Renal cortical epithelial cell (primary cell): Measurements from ENCODE around the gene SPOCK3. TPM values are rescaled to one million over a fixed set of nuclear protein-coding genes. Genes with fewer than 3 reads are reported as not detected.
"Not testable (repeated sequence)": the region's sequence is repeated elsewhere in the genome, so short reads cannot be mapped to it uniquely, and the experiment has no call there.

Source experiments
- DNase-seq: peaks from one replicate; pipeline ENCODE4 v3.0.0-alpha.2; 2011; ENCODE audit warnings: low read depth
- total RNA-seq: library from RNA; depleted of rRNA; stranded (reverse); fragments of >200 nt; gene quantifications from 2 replicates; pipeline ENCODE4 v1.2.3, GENCODE V29; 2014

SPOCK3 gene
- total RNA-seq, 1 donor from 2014 or later, result not detected

DNA sequence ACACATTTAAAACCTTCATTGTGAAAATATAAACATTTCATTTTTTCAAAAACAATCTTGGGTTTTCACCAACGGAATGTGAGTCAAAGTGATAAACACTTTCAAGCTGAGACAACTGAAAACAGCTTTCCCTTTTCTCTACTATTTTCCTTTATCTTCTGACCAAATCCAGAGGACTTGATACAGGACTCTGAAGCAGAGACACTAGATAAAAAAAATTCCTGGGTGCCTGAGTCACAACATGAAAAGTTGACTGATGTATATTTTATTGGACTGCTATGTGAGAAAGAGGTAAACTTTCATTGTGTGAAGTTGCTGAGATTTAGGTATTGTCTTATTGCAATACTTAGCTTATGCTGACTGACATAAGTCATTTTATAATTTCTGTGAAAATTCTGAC lies 411.2 kb downstream of the SPOCK3 start:
- DNase-seq, result no peak

DNA sequence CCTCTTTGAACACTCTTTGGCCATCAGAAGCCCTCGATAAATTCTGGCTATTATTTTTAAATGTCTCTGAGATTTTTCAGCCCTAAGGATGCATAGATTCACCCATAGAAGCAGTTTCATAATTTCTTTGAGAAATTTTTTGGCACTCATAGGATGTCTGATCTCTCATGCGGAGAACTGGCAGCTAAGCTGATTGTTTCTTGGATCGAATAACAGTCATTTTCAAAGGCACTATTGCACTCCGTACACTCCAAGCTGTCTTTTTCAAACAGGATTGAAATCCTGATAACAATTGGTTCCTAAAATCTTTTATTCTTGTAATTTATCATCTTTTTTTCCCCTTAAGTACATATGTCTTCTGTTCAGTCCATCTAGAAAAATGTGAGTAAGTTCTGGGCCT lies 411.9 kb downstream of the SPOCK3 start:
- no peak for DNase-seq

DNA sequence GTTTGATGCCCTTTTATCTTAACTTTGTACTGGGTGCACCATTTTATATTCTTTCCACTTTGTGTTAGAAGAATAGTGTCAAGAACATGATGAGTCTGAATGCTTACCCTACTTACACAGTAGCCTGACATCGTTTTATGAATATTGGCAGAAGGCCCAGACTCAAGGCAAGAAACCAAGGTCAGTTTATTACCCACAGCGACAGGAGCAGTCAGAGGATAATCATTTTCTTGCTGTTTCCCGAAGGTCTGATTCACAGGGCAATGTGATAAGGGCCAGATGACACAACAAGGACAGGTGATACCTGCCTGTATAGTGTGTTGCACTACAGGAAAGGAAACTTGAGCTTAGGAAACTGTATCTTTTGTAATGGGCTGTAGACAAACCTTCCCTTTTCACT lies 417.4 kb downstream of the SPOCK3 start:
- DNase-seq, result peak; percentile 29

DNA sequence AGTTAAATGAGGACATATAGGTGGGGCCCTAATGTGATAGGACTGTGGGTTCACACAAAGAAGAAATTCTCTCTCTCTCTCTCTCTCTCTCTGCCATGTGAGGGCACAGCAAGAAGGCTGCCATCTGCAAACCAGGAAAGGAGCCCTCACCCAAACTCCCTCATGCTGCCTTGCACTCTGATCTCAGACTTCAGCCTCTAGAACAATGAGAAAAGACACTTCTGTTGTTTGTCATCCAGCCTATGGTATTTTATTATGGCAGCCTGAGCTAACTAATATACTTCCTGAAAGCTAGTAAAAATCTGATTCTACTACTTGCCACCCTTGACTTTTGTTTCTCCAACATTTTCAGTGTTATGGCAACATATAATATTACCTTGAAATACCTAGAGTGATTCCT lies 425.9 kb downstream of the SPOCK3 start:
- no peak for DNase-seq

DNA sequence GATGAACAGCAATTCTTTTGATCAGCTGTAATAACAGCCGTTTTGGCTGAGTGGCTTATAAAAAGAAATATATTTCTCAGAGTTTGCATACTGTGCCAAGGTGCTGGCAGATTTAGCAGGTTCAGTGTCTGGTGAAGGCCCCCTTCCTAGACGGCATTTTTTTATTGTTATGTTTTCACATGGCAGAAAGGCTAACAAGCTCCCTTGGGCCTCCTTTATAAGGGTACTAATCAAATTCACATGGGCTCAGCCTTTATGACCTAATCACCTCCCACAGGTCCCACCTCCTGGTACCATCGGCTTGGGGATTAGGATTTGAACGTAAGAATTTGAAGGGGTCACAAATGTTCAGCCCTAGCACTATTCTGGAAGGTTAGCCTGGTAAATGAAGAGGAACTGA lies 431.9 kb downstream of the SPOCK3 start:
- no peak for DNase-seq

DNA sequence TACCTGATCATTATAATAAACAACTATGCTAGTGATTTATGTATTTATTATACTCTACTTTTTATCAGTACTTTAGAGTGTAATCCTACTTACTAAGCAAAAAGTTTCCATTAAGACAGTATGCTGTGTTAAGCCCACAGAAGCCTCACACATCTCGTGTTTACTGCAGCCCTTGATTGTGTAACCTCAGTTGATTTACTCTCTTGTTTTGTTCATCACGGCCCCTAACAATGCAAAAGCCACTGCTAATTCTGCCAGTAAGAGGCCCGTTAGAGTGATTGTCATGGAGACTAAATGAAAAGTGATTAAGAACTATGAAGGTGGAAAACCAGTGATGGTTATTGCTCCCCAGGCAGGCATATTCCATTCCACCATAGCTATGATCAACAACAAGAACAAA lies 436.2 kb downstream of the SPOCK3 start:
- no peak for DNase-seq

DNA sequence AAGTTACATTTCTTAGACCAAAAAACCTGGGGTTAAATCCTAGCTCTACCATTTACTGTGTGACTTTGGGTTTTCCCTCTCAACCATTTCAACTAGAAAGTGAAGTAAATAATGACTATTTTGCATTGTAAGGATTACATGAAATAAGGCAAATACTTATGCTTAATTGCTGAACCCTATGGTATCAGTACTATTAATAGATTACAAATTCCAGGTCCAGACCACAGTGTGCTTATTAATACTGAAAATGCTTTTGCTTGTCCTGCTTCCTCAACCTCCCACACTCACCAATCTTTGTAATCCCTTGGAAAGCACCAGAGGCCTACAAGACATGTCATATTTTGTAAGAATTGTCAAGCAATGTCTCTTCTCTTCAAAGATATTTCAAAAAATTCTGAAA lies 456.5 kb downstream of the SPOCK3 start:
- no peak for DNase-seq

DNA sequence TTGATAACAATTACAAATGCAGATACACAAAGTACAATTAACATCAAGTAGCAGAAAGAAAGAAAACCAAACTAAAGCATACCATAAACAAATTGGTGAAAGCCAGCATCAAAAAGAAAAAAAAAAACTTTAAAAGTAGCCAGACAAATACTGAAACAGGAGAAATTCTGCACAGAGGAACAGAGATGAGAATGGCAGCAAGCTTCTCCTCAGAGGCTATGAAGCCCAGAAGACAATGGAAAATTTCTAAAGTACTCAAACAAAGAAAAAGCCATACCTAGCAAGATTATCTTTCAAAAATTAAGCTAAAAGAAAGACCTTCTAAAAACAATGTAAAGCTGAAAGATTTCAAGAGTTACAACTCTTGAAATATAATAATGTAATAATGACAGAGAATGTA lies 471.3 kb downstream of the SPOCK3 start:
- DNase-seq, result no peak

DNA sequence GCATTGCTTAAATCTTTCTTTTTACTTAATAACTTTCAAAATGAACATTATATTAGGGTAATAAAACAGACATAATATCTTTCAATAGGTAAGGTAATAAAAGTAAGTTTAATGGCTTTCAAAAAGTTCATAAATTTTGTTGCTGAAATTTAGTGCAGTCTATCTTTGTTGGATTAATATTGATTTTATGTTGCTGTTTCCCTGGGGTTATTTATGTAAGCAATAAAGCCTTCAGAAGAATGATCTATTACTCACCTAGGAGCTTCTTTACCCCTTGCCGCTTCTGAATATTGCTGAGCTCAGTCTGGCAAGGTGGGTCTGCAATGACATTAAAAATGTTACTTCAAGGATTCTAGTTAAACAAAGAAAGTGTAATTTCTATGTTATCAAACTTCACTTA lies 492.6 kb downstream of the SPOCK3 start:
- no peak for DNase-seq

DNA sequence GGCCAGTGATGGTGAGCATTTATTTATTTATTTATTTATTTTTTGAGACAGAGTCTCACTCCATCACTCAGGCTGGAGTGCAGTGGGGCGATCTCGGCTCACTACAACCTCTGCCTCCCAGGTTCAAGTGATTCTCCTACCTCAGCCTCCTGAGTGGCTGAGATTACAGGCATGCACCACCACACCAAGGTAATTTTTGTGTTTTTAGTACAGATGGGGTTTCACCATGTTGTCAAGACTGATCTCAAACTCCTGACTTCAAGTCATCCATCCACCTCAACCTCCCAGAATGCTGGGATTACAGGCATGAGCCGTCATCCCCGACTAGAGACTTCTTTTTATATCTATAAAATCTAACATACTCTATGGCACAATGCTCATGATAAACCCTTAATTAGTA lies 495.1 kb downstream of the SPOCK3 start:
- not testable (repeated sequence) for DNase-seq

DNA sequence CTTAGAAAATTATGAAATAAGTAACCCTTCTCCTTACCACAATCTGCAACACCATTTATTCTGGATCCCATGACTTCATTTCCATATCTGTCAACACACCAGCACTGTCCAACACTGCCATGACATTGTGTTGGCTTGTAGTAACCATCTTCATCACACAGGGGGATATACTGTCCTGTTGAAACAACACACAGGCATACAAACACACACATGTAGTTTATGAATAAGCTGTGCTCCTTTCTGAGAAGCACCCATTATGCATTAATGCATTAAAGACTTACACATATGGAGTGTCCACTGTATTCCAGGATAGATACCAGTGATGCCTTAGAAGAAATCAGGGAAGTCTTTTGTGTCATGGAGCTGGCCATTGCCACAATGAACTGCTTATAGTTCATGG lies 496.9 kb downstream of the SPOCK3 start:
- DNase-seq, result no peak

DNA sequence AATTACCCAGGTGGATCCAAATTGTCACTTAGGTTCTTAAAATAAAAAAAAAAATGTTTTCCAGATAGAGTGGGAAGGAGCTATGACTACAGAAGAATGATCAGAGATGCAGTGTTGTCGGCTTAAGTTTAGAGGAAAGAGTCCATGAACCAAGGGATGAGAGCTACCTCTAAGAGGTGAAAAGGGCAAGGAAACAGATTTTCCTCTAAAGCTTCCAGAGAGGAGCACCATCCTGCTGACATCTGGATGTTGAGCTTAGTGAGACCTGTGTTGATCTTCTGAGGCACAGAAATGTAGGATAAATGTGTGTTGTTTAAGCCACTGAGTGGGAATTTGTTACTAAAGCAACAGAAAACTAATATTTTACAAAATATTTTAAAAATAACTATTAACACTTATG lies 498.7 kb downstream of the SPOCK3 start:
- no peak for DNase-seq

DNA sequence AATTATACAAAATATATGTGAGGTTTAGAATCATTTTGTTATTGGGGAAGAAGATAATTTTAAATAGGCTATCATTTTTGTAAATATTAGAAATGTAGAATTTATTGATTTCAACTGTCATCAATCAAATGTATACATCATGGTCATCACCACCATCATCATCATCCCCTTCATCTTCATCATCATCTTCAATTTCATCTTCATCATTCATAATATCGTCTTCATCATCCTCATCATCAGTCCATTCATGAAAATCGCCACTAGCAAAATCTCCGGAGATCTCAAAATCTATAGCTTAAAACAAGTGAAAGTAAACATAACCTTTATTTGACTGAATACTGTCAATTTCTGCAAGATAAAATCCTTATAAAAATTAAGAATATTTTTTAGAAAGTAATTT lies 499.5 kb downstream of the SPOCK3 start:
- no peak for DNase-seq

DNA sequence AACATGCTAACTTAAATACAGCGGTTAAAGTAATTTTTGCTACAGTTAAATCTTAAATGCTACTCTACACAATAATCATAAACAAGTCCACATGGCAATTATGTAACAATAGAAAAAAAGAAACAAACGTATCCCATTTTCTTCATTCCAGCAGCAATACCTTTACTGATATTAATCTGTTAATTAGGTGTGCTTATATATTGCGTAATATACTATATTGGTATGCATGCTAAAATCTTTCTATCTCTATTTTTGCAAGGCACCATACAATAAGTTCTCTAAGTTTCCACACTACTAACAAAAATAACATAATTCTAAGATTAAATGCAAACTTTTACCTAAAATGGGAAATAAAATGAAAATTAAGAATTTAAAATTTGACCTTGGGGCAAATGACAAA lies 500.6 kb downstream of the SPOCK3 start:
- no peak for DNase-seq

DNA sequence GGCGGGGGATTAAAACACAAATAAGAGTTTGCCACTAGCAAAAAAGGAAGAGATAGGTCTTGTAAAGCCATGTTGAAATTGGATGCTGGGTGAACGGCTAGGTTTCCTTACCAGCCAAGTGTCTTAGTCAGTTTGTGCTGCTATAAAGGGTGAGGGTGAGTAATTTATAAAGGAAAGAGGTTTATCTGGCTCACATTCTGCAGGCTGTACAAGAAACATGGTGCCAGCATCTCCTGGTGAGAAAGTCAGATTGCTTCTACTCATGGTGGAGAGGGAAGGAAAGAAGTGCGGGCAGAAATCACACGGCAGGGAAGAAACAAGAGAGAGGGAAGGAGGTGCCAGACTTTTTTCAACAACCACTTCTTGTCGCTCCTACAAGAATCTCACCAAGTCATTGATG lies 507.5 kb downstream of the SPOCK3 start:
- DNase-seq, result no peak

DNA sequence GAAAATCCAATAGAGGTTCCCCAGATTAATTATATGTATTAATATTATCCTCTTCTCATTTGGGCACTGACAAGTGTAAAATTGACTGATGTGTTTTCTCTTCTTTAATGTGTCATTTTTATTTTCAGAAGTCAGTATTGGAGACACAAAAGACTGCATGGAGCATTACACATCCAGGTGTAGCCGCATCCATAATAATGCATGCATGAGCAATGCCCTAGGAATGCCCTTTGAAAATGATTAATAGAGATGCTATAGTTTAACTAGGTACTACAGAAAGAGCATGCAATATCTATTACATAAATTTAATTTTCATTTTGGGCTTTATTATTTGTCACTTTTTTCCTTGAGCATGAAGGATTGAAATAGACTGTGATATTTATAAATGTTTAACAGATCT lies 509.9 kb downstream of the SPOCK3 start:
- no peak for DNase-seq

DNA sequence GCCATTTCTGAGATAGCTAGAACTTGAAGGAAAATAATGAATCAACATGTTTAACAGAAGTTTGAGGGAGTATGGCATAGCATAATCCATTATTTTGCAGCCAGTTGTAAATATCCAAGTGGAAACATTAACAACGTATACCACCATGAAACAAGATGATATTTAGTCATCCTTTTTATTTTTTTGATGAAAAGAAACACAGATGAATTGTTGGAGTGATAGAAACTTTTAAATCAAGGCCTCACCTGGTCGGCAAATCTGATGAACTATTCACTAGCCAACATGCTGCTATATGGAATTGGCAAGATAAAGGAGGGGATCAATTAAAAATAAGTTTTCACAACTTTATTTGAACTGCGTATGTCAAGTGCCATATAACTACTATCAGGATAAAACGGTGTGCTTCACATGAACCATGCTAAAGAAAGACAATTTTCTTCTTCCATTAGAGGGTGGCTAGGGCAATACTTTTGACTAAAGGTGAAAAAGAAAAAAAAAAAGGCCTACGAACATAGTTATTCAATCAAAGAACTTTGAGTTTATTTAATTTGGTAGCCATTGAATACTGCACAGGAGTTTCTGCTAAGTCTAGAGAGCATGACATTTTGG lies 510.7 kb downstream of the SPOCK3 start:
- no peak for DNase-seq

DNA sequence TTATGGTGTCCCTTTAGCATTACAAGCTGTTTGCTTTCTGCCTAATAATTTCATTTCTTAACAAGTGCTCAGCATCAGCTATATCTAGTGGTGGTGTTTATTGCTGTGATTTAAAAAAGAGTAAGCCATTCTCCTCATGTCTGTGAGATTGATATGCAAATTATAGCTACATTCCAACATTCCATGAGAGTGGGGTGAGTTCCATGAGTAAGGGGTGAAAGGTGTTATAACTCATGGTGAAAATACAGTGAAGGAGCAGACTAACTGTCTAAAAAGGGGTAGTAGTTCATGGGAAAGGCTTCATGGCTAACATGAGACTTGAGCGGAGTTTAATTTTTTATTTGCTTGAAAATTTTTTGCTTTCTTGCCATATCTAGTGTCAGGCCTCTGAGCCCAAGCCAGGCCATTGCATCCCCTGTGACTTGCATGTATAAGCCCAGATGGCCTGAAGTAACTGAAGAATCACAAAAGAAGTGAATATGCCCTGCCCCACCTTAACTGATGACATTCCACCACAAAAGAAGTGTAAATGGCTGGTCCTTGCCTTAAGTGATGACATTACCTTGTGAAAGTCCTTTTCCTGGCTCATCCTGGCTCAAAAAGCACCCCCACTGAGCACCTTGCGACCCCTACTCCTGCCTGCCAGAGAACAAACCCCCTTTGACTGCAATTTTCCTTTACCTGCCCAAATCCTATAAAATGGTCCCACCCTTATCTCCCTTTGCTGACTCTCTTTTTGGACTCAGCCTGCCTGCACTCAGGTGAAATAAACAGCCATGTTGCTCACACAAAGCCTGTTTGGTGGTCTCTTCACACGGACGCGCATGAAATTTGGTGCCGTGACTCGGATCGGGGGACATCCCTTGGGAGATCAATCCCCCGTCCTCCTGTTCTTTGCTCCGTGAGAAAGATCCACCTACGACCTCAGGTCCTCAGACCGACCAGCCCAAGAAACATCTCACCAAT lies 518.3 kb downstream of the SPOCK3 start:
- DNase-seq, result not testable (repeated sequence)

DNA sequence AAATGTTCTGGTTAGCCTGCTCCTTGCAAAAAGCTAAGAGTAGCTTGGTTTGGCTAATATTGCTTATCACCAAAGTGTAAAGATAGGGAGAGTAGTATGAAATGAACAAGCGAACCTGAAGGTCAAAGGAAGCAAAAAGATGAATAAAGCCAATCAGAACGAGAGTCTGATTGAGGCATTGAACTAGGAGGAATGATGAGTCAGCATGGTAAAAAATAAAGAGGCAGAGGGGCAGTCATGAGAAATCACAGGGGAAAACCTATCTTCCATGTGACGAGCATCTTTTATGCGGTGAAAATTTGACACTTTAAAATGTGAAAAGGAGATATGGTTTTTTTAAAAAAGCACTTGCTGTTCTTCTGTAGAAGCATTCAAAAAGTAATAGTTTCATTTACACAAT lies 533.7 kb downstream of the SPOCK3 start:
- no peak for DNase-seq

DNA sequence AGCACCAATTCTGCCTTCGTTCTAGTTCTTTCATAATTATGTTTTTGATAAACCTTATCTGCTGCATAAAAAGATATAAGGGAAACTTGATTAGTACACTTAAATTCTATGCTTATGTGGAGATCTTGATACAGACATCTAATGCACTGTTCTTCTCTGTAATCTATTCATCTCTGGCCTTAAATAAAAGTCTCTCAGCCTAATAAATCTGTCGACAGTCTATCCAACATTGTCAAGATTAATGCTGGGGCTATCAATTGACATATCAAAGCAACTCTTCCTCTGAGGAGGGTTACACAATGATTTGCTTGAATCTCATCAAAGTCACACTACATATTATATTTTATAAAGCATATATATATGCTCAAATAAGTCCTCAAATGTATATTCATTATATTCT lies 545.5 kb downstream of the SPOCK3 start:
- DNase-seq, result no peak

DNA sequence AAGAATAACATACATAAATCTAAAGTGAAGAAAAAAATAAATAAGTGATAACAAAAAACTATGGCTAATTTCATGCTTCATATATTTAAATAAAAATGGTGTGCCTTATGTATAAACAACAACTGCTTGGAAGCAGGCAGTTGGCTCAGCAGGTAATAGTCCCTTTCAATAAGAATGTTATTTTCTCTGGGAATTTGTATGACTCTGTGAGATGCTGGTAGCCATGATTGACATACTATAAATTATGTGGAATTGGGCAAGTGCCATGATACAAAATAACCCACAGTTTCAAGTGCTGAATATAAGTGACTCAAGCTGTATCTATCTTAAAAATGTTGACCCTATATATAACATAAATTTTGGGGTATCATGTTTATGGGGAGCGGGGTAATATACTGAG lies 546.5 kb downstream of the SPOCK3 start:
- DNase-seq, result no peak
